NCI-H524 treated with DMSO at 0.1 percent for 48 hours (cell line): ENCODE data around the gene OR52E5.

ENCODE experiments used
- DNase-seq: peaks from one replicate; lab custom pipeline; 2025; lab: John Stamatoyannopoulos, UW

The OR52E5 gene

DNA sequence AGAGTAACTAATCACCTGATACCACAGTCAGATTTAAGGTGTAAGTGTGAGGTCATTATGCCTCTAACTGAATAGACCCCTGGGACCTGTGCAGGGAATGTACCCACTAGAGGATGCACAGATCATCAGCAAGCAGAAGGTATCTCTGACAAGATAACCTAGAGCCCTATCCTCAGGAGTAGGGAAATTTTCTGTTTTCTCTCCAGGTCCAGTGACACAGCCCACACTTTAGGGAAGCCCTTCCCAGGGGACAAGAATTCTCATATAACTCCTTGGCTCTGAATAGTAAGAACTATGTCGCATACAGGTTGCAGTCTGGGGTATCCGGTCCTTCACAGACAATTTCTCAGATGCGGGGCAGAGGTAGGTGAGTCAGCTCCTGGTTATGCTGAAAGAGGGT lies at the start of gene OR52E5:
Gene OR52E5 (plus strand): TSS at position 301 of the 400 bp plus-strand sequence. CDS start 7,569 bp downstream, outside the sequence.
- no peak for DNase-seq

GRCh38 chr11:5846701-5847100 lies 46.3 kb upstream of the OR52E5 start:
- DNase-seq, result no peak

DNA sequence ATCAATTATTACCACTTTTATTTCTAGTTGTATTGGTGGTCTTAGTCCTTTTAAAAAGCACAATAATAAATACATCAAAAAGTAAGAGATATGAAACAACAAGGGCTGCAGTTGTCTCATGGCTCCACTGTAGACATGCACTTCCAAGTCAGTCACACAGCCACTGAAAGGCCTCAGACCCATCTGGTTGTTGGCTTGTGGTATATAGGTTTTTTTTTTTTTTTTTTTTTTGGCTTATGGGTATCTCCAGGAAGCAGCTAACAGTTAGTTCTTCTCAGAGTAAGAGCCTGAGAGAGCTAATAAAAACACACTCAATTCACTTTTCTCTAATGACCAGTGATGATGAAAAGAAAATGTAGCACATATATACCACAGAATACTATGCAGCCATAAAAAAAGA lies 45.3 kb upstream of the OR52E5 start:
- DNase-seq, result no peak

DNA sequence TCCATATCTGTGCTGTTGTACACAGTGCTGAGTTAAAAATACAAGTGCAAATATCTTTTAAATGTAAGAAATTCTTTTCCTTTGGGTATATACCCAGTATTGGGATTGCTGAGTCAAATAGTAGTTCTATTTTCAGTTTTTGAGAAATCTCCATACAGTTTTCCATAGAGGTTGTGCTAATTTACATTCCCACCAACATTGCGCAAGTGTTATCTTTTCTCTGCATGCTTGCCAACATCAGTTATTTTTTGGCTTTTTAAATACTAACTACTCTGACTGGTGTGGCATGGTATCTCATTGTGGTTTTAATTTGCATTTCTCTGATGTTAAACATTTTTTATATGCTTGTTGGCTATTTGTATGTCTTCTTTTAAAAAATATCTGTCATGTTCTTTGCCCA lies 42.0 kb upstream of the OR52E5 start:
- no peak for DNase-seq

GRCh38 chr11:5857590-5857989 lies 35.4 kb upstream of the OR52E5 start, which contains the start of gene OR52E8:
Gene OR52E8, minus strand, starts transcription at chr11:5857690. Its CDS starts 0 bp downstream, at chr11:5857690.
- DNase-seq, result no peak

GRCh38 chr11:5865826-5866225 lies 27.2 kb upstream of the OR52E5 start:
- no peak for DNase-seq

DNA sequence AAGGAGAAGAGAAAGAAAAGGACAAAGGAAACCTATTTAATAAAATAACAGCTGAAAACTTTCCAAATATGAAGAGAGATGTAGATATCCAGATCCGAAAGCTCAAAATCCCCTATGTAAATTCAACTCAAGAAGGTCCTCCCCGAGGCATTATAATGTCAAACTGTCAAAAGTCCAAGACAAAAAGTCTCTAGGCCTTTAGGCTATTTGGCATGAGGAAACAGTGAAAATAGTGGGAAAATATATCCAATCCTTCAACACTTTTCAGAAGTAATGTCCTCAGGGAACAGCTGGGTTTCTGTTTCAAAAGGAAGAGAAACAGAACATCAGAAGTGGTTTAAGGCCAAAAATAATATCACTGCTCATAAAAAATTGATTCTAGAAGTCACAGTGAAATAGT lies 14.4 kb upstream of the OR52E5 start:
- no peak for DNase-seq

- no peak for DNase-seq
Observed at GRCh38 chr11:5880329-5880728, 12.7 kb upstream of the OR52E5 start, which contains the start of gene OR52E4. Gene OR52E4, plus strand, starts transcription at chr11:5880629. Its CDS starts 3,664 bp downstream, at chr11:5884293.

- DNase-seq, result no peak
Observed at GRCh38 chr11:5881756-5882155, 11.3 kb upstream of the OR52E5 start.

DNA sequence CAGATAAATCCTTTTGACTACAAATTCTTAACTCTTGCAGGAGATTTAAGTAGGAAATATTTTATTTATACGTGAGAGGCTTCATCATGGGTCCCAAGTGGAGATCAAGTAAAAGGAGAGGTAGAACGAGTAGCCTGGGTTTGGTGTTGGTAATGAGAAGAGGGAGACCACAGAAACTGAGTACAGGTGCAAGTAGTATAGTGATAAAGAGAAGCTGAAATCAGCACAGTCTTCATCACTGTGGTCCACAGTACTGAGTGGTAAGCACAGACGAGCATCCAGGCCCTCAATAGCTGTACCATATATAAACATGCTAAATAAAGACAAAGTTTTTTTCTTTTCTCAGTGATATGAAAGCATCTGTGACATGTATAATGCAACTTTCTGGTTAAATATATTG lies 5.8 kb upstream of the OR52E5 start:
- DNase-seq, result no peak

DNA sequence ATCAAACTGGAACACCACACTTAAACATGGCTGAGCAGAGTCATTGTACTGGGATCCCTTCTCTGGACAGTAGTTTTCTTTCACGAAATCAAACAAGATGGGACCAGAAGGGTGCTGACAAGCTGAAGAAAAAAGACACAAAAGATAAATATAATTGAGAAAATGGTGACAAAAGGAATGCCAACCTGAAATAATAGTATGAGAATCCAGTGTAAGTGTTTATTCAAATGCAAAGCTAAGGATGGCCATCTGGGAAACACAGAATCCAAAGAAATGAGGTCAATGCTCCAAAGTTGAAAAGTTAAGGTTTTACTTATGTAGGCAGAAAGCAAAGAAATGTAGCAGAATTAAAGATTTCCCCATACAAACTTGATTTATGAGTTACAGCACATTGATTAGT lies 5.3 kb upstream of the OR52E5 start:
- DNase-seq, result no peak

DNA sequence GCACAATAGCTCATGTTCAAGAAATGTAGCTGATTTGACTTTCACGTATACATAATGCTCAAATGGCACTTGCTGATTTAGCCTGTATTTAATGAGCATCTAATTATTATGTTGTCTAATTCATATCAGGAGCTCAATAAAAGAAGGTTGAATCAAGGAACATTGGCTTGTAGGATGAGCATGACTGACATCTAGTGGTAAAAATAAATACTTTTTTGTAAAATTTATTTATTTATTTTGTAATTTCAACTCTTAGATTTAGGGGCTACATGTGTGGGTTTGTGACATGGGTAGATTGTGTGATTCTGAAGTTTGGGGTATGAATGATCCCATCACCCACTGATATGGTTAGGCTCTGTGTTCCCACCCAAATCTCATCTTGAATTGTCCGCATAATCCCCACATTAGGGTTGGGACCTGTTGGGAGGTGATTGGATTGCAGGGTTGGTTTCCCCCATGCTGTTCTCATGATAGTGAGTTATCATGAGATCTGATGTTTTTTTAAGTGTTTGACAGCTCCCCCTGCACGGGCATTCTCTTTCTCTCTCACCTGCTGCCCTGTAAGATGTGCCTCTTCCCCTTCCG lies 1.7 kb upstream of the OR52E5 start:
- DNase-seq, result no peak

- no peak for DNase-seq
Observed at GRCh38 chr11:5899534-5899933, 6.5 kb downstream of the OR52E5 start.

DNA sequence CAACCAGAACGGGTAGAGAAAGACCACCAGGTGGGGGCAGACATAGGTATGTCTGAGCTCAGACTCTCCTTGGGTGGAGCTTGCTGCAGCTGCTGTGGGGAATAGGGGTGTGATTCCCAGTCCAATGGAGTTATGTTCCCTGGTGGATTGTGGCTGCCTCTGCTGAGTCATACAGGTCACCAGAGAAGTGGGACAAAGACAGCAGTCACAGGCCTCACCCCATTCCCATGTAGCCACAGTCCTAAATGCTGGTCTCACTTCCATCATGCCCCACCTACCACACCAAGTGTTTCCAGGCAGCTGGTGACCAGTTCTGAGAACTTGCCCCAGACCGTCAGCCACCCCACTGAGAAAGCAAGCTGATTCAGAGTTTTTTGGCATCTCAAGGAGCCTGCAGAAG lies 17.5 kb downstream of the OR52E5 start:
- no peak for DNase-seq

DNA sequence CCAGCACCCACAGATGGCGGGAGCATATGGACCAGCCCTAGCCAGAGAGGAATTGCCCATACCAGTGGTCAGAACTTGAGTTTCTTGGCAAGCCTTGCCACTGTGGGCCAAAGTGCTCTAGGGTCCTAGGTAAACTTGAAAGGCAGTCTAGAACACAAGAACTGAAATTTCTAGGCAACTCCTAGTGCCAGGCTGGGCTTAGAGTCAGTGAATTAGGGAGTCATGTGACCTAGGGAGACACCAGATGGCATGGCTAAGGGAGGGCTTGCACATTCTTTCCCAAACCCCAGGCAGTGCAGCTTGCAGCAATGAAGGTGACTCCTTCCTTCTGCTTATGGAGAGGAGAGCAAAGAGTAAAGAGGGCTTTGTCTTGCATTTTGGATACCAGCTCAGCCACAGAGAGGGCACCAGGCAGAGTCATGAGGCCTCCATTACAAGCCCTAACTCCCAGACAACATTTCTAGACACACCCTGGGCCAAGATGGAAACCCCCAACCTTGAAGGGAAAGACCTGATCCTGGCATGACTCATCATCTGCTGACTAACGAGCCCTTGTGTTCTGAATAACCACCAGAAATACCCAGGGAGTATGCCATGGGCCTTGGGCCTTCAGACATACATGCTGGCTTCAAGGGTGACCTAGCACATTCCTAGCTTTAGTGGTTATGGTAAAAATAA lies 29.9 kb downstream of the OR52E5 start:
- no peak for DNase-seq

- no peak for DNase-seq
Observed at GRCh38 chr11:5923427-5923776, 30.4 kb downstream of the OR52E5 start.

DNA sequence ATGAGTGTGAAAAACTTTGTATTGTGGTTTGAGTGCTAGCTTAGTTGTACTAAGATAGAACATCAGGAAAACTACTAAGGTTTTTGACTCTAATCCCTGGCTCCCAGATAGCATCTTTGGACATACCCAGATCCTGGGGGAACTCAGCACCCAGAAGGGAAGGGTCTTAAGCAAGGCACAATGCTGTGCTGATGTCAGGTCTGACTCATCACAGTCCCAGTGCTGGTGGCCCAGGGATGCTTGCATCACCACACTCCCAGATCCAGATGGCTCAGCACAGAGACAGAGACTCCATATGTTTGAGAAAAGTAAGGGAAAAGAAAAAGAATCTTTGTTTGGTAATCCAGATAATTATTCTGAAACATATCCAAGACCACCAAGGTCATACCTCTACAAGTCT lies 30.8 kb downstream of the OR52E5 start:
- no peak for DNase-seq

GRCh38 chr11:5928271-5928670 lies 35.3 kb downstream of the OR52E5 start:
- no peak for DNase-seq

DNA sequence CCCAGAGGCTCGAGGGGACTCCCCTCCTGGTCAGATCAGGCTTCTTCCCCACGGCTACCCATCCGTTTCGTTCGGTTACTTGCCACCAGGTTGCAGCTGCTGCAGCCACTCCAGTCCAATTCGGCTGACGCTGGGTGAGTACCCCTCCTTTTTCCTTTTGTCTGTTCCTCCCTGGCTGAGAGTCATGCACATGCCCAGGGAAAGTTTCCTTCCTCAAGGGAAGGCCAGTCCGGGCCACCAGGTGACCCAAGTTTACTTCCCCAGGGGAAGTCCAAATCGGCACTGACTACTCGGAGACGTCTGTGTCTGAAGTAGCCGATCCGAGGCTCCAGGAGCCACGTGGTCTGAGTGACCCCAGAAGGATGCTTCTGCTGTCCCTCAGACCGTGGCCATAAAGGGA lies 35.8 kb downstream of the OR52E5 start:
- DNase-seq, result no peak

DNA sequence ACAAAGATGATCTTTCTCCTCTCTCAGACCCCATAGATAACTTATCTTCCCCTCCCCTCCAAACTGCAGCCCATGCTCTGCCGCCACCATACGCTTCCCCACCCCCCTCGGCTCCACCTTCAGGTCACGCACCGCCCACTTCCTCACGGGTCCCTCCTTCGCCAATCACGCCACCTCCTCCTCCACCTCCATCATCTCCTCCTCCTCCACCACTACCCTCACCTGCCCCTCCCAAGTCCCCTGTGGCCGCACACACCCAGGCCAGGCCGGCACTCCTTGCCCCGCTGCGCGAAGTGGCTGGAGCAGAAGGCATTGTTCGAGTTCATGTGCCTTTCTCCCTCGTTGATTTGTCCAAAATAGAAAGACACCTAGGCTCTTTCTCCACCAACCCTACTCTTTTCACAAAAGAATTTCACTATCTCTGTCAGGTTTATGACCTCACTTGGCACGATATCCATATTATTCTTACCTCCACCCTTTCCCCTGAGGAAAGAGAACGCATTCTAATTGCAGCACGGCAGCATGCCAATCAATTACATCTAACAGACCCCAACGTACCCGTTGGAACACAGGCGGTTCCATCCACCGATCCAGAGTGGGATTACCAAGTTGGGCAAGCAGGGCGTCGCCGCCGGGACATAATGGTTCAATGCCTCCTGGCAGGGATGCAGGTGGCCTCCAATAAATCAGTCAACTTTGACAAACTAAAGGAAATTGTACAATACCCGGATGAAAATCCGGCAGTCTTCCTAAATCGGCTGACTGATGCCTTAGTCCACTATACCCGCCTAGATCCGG lies 36.8 kb downstream of the OR52E5 start:
- DNase-seq, result no peak

DNA sequence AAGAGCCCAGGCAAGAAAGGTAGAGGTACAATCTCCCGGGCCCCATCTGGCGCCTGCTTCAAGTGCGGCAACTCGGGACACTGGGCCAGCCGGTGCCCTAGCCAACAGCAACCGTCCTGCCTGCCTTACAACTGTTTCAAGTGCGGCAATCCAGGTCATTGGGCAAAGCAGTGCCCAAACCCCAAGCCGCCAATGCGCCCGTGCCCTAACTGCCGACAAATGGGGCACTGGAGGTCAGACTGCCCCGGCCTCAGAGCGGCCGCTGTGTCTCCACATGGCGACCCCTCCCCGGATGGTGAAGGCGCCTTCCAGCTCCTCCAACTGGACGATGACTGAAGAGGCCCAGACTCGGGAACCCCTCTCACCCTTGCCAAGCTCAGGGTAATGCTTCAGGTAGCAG lies 37.6 kb downstream of the OR52E5 start:
- DNase-seq, result no peak

- DNase-seq, result no peak
Observed at GRCh38 chr11:5931061-5931460, 38.1 kb downstream of the OR52E5 start.

GRCh38 chr11:5932671-5933070 lies 39.7 kb downstream of the OR52E5 start:
- no peak for DNase-seq
